ENCODE data around the gene ZNF580. TPM values are rescaled to one million over a fixed set of nuclear protein-coding genes. Genes with fewer than 3 reads are reported as not detected.

The ZNF580 gene
- total and polyA plus RNA-seq, 9 of the 15 experiments (the other 6 are each of a cell fraction or from before 2014, with no cell fraction given) = 2.3 to 47.4 (median 6.0) TPM

- TF ChIP-seq ARID4B (CRISPR knock-in tag; IDR thresholded peaks at IDR 0.05) = peak; percentile 93
- TF ChIP-seq CAMTA2 (CRISPR knock-in tag; conservative IDR thresholded peaks at IDR 0.05) = no peak
- 0 out of 2 replicates have a peak, but pooled peaks have one; percentile 33 for TF ChIP-seq KAT7 (CRISPR knock-in tag; IDR thresholded peaks at IDR 0.05; ENCODE audit: borderline replicate concordance)
- TF ChIP-seq C11orf30 (IDR thresholded peaks at IDR 0.05; ENCODE audit: low read depth) = peak; percentile 64
- no peak for TF ChIP-seq HIVEP1 (CRISPR knock-in tag; IDR thresholded peaks at IDR 0.05)
- TF ChIP-seq ZFP36 (IDR thresholded peaks at IDR 0.05; ENCODE audit: low read depth, low read length, partially characterized antibody) = no peak
- no peak for TF ChIP-seq TAF7 (tag; IDR thresholded peaks at IDR 0.05)
- TF ChIP-seq TSHZ1 (CRISPR knock-in tag; IDR thresholded peaks at IDR 0.05) = no peak
- peak; percentile 82 for TF ChIP-seq POLR2B (IDR thresholded peaks at IDR 0.05; ENCODE audit: low read depth, partially characterized antibody)
- peak; percentile 44; the same call in 1 of the 2 replicates for TF ChIP-seq REST (IDR thresholded peaks at IDR 0.05; ENCODE audit: borderline replicate concordance)
- peak; percentile 84 for TF ChIP-seq REST (CRISPR knock-in tag; IDR thresholded peaks at IDR 0.05; ENCODE audit: low read depth)
Measured at GRCh38 chr19:55654868-55655647, 14.3 kb downstream of the ZNF580 start, which contains the start of gene U2AF2 (continued).
